Superior temporal gyrus (tissue), 1 donor: ENCODE results near the gene YKT6.

ENCODE experiments used
- DNase-seq: peaks from one replicate; pipeline ENCODE4 v3.0.0-alpha.2; 2016; ENCODE audit errors: extremely low spot score

YKT6 gene

GRCh38 chr7:44218418-44219201 is 17.8 kb downstream of the YKT6 start:
- DNase-seq: no peak

- no peak for DNase-seq
Measured at GRCh38 chr7:44219371-44220045, 18.7 kb downstream of the YKT6 start.

- DNase-seq: no peak
Measured at GRCh38 chr7:44220046-44220357, 19.2 kb downstream of the YKT6 start.

- no peak for DNase-seq
Measured at GRCh38 chr7:44220358-44221112, 19.8 kb downstream of the YKT6 start.

GRCh38 chr7:44221231-44221791 is 20.5 kb downstream of the YKT6 start:
- no peak for DNase-seq

- DNase-seq: no peak
Measured at GRCh38 chr7:44222074-44222473, 21.3 kb downstream of the YKT6 start.

GRCh38 chr7:44222776-44223261 is 22.0 kb downstream of the YKT6 start:
- DNase-seq: no peak

GRCh38 chr7:44223362-44224079 is 22.7 kb downstream of the YKT6 start:
- DNase-seq: no peak

- DNase-seq: no peak
Measured at GRCh38 chr7:44224080-44224973, 23.5 kb downstream of the YKT6 start.

- no peak for DNase-seq
Measured at GRCh38 chr7:44224974-44225565, 24.3 kb downstream of the YKT6 start.

GRCh38 chr7:44225566-44226395 is 25.0 kb downstream of the YKT6 start:
- DNase-seq: no peak

GRCh38 chr7:44226396-44226753 is 25.6 kb downstream of the YKT6 start:
- DNase-seq: no peak

GRCh38 chr7:44227911-44228310 is 27.1 kb downstream of the YKT6 start:
- no peak for DNase-seq

- no peak for DNase-seq
Measured at GRCh38 chr7:44228571-44229350, 28.0 kb downstream of the YKT6 start.

- no peak for DNase-seq
Measured at GRCh38 chr7:44229546-44230105, 28.8 kb downstream of the YKT6 start.

GRCh38 chr7:44230286-44230685 is 29.5 kb downstream of the YKT6 start:
- no peak for DNase-seq

GRCh38 chr7:44231088-44231487 is 30.3 kb downstream of the YKT6 start:
- DNase-seq: no peak

GRCh38 chr7:44232396-44232795 is 31.6 kb downstream of the YKT6 start:
- no peak for DNase-seq
